Caco-2 (cell line): Measurements from ENCODE around the gene AADACL4. TPM values are rescaled to one million over a fixed set of nuclear protein-coding genes. Genes with fewer than 3 reads are reported as not detected.
"Not testable (repeated sequence)": the region's sequence is repeated elsewhere in the genome, so short reads cannot be mapped to it uniquely, and the experiment has no call there.

Experiments used
- BruUV-seq: library from RNA; stranded (reverse); fragments of 400-500 nt; replicated peaks from 2 replicates; lab custom pipeline; 2021; lab: Mats Ljungman, UMichigan
- CTCF ChIA-PET: fragments of 300-600 bp; sonication (Branson Sonifier 250); formaldehyde crosslinking; loops from one replicate; lab custom pipeline; 2022; ENCODE audit warnings: antibody characterized with exemption; lab: Charles Lee
- POLR2A ChIA-PET: fragments of 300-600 bp; sonication (Branson Sonifier 250); formaldehyde crosslinking; loops from one replicate; lab custom pipeline; 2022; ENCODE audit warnings: antibody characterized with exemption; lab: Charles Lee
- DNase-seq, 2 experiments: peaks; one replicate each; pipeline versions ENCODE4 v3.0.0 to v3.0.0-alpha.2; 2020 to 2022
- H3K27me3 ChIP-seq: replicated peaks from 2 replicates; pipeline ENCODE4 v1.6.0; 2011; ENCODE audit warnings: low read length; ENCODE audit not compliant: control insufficient read depth, insufficient read depth
- H3K36me3 ChIP-seq: 2 replicates; pipeline ENCODE4 v1.5.1; 2011; ENCODE audit warnings: low read length; ENCODE audit not compliant: control insufficient read depth, insufficient read depth
- H3K4me1 ChIP-seq: fragments of 250-450 bp; sonication (Bioruptor Pico); 2 replicates; pipeline ENCODE4 v1.5.1; 2020; ENCODE audit warnings: mild to moderate bottlenecking
- H3K4me3 ChIP-seq: 2 replicates; pipeline ENCODE4 v1.5.1; 2011; ENCODE audit warnings: low read depth, mild to moderate bottlenecking, control low read depth, low read length
- H3K9me3 ChIP-seq: fragments of 250-450 bp; sonication (Bioruptor Pico); 2 replicates; pipeline ENCODE4 v1.5.1; 2020; ENCODE audit warnings: mild to moderate bottlenecking, moderate library complexity
- H3K27ac Mint-ChIP-seq: one replicate; pipeline ENCODE4 v1.8.0; 2022; ENCODE audit warnings: mixed read lengths; ENCODE audit not compliant: unreplicated experiment
- H3K27me3 Mint-ChIP-seq: one replicate; pipeline ENCODE4 v1.8.0; 2022; ENCODE audit warnings: mixed read lengths; ENCODE audit not compliant: insufficient read depth, unreplicated experiment
- H3K36me3 Mint-ChIP-seq: one replicate; pipeline ENCODE4 v1.8.0; 2022; ENCODE audit warnings: mild to moderate bottlenecking, mixed read lengths; ENCODE audit not compliant: insufficient read depth, unreplicated experiment
- H3K4me1 Mint-ChIP-seq: one replicate; pipeline ENCODE4 v1.8.0; 2022; ENCODE audit warnings: low read depth, mixed read lengths; ENCODE audit not compliant: unreplicated experiment
- H3K4me3 Mint-ChIP-seq: one replicate; pipeline ENCODE4 v1.8.0; 2022; ENCODE audit warnings: mild to moderate bottlenecking, moderate library complexity, mixed read lengths; ENCODE audit not compliant: unreplicated experiment
- H3K9me3 Mint-ChIP-seq: one replicate; pipeline ENCODE4 v1.8.0; 2022; ENCODE audit warnings: mixed read lengths; ENCODE audit not compliant: unreplicated experiment
- CTCF ChIP-seq, 2 experiments: fragments of 200-600 bp in 1 of 2; IDR thresholded peaks; 1 replicate in 1 of 2; 2 replicates in 1 of 2; pipeline versions ENCODE4 v1.5.1 to v1.8.0; 2011 to 2022; ENCODE audit warnings: antibody characterized with exemption in 1 of 2, control low read depth in 1 of 2, inconsistent platforms in 1 of 2, low read depth in 1 of 2, low read length in 1 of 2, mild to moderate bottlenecking in 1 of 2, moderate library complexity in 1 of 2; ENCODE audit not compliant: insufficient read depth in 1 of 2, severe bottlenecking in 1 of 2, unreplicated experiment in 1 of 2
- intact Hi-C: fragments of 100-400 bp; cut with micrococcal nuclease; formaldehyde crosslinking; loops from one replicate; pipeline ENCODE4 v1.10.0; 2022; ENCODE audit not compliant: unreplicated experiment
- total RNA-seq: library from RNA; stranded (reverse); gene quantifications from 2 replicates; pipeline ENCODE4 v1.2.3, GENCODE V29; 2022

AADACL4 gene
- total RNA-seq, 1 experiment from 2014 or later: not detected

DNA sequence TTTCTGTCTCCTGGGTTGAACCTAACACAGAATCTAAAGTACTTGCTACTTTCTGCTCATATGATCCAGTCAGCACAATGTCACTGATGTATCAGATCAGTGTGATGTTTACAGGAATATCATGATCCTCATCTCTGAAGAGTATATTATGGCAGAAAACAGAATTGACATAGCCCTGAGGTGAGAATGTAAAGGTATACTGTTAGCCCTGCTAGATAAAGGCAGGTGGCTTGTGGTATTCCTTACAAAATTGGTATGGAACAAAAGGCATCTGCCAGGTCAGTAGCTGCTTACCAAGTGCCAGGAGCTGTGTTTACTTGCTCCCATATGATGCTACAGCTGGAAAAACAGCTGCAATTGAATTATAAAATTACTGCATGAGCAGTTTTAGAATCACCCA, 30.5 kb downstream of the AADACL4 start:
- Histone ChIP-seq H3K4me3 (no peak overlapping the region), H3K36me3 (no peaks in the 10 kb centered on the region), H3K27me3 (no peaks in the 10 kb centered on the region), H3K9me3 (no peaks in the 10 kb centered on the region), H3K4me1 (no peaks in the 10 kb centered on the region)
- no peak for DNase-seq
- Mint-ChIP-seq H3K4me1 (no peaks in the 10 kb centered on the region), H3K9me3 (no peaks in the 10 kb centered on the region), H3K27ac (no peak overlapping the region), H3K4me3 (no peak overlapping the region), H3K27me3 (no peaks in the 10 kb centered on the region), H3K36me3 (no peaks in the 10 kb centered on the region)
- ChIA-PET CTCF (no interaction called here), POLR2A (no interaction called here)
- no peak for TF ChIP-seq CTCF (IDR thresholded peaks at IDR 0.05; ENCODE audit: insufficient read depth in 1 of 2, low read depth in 1 of 2, low read length in 1 of 2, severe bottlenecking in 1 of 2, unreplicated experiment in 1 of 2)
- intact Hi-C loops: no loop called here
- no TSS peak for BruUV-seq

- POLR2A ChIA-PET, H3K4me3 Mint-ChIP-seq: not testable (repeated sequence)
These were observed 32.2 kb downstream of the AADACL4 start for GRCh38 chr1:12676122-12676521.

DNA sequence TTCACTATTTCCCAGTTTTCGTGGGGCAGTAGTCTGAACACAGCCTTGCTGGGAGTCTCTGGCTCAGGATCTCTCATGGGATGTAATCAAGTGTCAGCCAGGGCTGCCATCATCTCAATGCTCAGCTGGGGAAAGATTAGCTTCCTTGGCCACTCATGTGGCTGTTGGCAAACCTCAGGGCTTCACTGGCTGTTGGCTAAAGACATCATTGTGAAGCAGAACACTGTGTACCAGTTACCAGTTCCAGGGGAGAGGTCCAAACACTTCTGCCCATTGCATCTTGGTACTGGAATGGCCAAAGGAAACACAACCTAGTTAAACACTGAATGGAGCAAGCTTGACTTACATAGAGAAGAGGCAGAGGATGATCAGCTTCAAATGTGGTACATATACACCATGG, 33.7 kb downstream of the AADACL4 start:
- Mint-ChIP-seq H3K27me3 (no peaks in the 10 kb centered on the region), H3K9me3 (no peaks in the 10 kb centered on the region), H3K4me1 (no peaks in the 10 kb centered on the region), H3K36me3 (no peaks in the 10 kb centered on the region), H3K4me3 (no peak overlapping the region), H3K27ac (no peak overlapping the region)
- no TSS peak for BruUV-seq
- H3K36me3 ChIP-seq: no peaks in the 10 kb centered on the region
- no peak for DNase-seq
- H3K4me1 ChIP-seq: no peaks in the 10 kb centered on the region
- H3K27me3 ChIP-seq: no peaks in the 10 kb centered on the region
- H3K4me3 ChIP-seq: no peak overlapping the region
- TF ChIP-seq CTCF (IDR thresholded peaks at IDR 0.05; ENCODE audit: insufficient read depth in 1 of 2, low read depth in 1 of 2, low read length in 1 of 2, severe bottlenecking in 1 of 2, unreplicated experiment in 1 of 2): no peak
- ChIA-PET POLR2A (no interaction called here), CTCF (no interaction called here)
- intact Hi-C loops: no loop called here
- 0 out of 2 replicates have a peak, but pooled peaks cover 3% of the 10 kb centered on the region for H3K9me3 ChIP-seq

More at GRCh38 chr1:12676122-12676521, 32.2 kb downstream of the AADACL4 start:
- H3K4me1 ChIP-seq, H3K27ac Mint-ChIP-seq, BruUV-seq, H3K4me3 ChIP-seq, H3K36me3 ChIP-seq, DNase-seq, H3K4me1 Mint-ChIP-seq, CTCF ChIA-PET, H3K9me3 ChIP-seq, H3K27me3 ChIP-seq, intact Hi-C loops, H3K9me3 Mint-ChIP-seq, H3K36me3 Mint-ChIP-seq, H3K27me3 Mint-ChIP-seq: not testable (repeated sequence)

DNA sequence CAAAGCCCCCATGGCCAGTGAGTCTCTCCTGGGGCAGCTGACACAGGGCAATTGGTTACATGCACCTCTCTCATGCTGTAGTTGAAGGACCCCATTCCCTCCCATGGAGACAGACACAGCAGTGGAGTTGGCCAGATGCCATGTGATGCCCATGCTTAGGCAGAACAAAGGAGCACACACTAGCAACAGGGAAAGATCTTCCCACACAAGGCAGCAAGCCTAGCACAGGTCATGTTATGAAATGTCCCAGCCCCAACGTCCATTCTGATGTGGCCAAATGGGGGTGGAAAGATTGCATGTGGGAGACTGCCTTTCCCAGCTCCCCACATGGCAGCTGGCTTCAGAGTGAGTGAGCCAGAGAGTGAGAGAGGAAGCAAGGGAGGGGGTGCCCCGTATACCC, 34.5 kb downstream of the AADACL4 start:
- Histone ChIP-seq H3K36me3 (no peaks in the 10 kb centered on the region), H3K9me3 (0 out of 2 replicates have a peak, but pooled peaks cover 3% of the 10 kb centered on the region), H3K4me3 (no peak overlapping the region), H3K4me1 (no peaks in the 10 kb centered on the region), H3K27me3 (no peaks in the 10 kb centered on the region)
- POLR2A ChIA-PET: no interaction called here
- CTCF ChIA-PET: no interaction called here
- intact Hi-C loops: no loop called here
- Mint-ChIP-seq H3K4me1 (no peaks in the 10 kb centered on the region), H3K27ac (no peak overlapping the region), H3K27me3 (peaks cover 4% of the 10 kb centered on the region), H3K9me3 (no peaks in the 10 kb centered on the region), H3K4me3 (no peak overlapping the region), H3K36me3 (no peaks in the 10 kb centered on the region)
- no peak for DNase-seq
- no peak for TF ChIP-seq CTCF (IDR thresholded peaks at IDR 0.05; ENCODE audit: insufficient read depth in 1 of 2, low read depth in 1 of 2, low read length in 1 of 2, severe bottlenecking in 1 of 2, unreplicated experiment in 1 of 2)
- no TSS peak for BruUV-seq
